Activated CD4-positive, alpha-beta T cell treated with anti-CD3 and anti-CD28 coated beads for 48 hours (primary cell): ENCODE measurements around the gene LHX5.

Experiments used
- DNase-seq: peaks from one replicate; pipeline ENCODE4 v3.0.0-alpha.2; 2020

The LHX5 gene

GRCh38 chr12:113438523-113439300 is 33.0 kb downstream of the LHX5 start:
- DNase-seq = no peak

GRCh38 chr12:113437729-113438100 is 34.0 kb downstream of the LHX5 start:
- DNase-seq = no peak

DNA sequence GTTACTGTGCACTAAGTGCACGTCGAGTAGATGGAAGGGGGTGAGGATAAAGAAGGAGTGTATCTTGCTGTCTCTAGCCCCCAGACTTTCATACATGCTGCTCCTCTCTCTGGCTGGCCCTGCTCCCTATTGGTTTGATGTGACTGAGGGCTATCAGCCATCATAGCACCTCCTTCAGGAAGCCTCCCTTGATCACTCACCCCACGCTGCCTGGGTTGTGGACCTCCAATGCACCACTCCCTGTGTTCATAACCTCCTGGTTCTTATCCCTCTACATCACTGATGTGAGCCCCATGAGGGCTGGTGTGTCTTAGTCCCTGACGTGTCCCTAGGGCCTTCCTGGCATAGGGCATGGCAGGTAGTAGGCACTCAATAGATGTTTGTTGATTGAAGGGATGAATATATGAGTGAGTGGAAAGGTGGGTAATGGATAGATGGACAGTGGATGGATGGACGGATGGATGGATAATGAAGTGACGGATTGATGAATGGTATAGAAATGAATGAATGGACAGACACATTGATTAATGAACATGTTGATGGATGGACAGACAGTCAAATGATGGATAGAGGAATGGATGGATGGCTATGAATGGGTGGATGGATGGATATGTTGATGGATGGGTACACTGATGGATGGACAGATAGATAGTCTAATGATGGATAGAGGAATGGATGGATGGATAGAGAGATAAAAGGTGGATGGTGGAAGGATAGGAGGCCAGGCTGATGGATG is 34.5 kb downstream of the LHX5 start:
- no peak for DNase-seq

GRCh38 chr12:113436586-113436985 is 35.1 kb downstream of the LHX5 start:
- DNase-seq = no peak

GRCh38 chr12:113435367-113435766 is 36.3 kb downstream of the LHX5 start:
- DNase-seq = no peak

DNA sequence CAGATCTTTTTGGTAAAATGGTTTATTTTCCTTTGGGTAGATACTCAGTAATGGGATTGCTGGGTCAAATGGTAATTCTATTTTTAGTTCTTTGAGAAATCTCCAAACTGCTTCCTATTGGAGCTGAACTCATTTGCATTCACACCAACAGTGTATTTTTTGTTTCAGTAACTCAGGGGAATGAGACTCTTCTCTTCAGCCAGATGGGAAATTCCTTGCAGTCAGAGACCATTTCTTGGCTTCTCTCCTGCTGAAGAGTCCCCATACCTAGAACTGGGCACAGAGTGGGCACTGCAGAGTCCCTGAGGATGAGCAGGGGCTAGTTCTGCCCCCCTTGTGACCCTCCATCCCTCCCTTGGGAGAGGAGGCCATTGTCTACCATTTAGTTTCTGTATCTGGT is 38.7 kb downstream of the LHX5 start:
- DNase-seq = no peak

DNA sequence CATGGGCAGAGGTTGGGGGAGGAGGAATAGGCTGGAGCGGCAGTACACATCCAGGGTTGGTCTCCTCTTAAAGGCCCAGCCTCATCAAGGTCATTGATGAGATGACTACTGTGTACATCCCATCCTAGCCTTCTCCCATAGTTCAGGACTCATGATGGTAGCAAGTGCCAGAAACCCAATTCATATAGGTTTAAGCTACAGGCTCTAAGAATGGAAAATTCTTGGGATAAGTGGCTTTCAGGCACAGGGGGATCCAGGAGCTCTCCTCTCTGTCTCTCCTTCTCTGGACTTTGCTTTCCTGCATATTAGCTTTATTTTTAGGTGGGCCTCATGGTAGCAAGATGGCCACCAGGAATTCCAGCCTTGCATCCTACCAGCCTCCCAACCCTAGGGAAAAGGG is 43.2 kb downstream of the LHX5 start:
- DNase-seq = no peak

- no peak for DNase-seq
Observed at GRCh38 chr12:113427882-113428281, 43.8 kb downstream of the LHX5 start.

GRCh38 chr12:113425960-113426453 is 45.7 kb downstream of the LHX5 start:
- DNase-seq = no peak

GRCh38 chr12:113424915-113425823 is 46.5 kb downstream of the LHX5 start:
- DNase-seq = peak; percentile 74

GRCh38 chr12:113424456-113424855 is 47.2 kb downstream of the LHX5 start:
- no peak for DNase-seq

- no peak for DNase-seq
Observed at GRCh38 chr12:113422886-113423669, 48.6 kb downstream of the LHX5 start.

- DNase-seq = peak; percentile 59
Observed at GRCh38 chr12:113422030-113422885, 49.4 kb downstream of the LHX5 start, which contains the start of gene SDSL. Gene SDSL (plus strand): TSS chr12:113422380. CDS start chr12:113427983, 5,603 bp downstream.

DNA sequence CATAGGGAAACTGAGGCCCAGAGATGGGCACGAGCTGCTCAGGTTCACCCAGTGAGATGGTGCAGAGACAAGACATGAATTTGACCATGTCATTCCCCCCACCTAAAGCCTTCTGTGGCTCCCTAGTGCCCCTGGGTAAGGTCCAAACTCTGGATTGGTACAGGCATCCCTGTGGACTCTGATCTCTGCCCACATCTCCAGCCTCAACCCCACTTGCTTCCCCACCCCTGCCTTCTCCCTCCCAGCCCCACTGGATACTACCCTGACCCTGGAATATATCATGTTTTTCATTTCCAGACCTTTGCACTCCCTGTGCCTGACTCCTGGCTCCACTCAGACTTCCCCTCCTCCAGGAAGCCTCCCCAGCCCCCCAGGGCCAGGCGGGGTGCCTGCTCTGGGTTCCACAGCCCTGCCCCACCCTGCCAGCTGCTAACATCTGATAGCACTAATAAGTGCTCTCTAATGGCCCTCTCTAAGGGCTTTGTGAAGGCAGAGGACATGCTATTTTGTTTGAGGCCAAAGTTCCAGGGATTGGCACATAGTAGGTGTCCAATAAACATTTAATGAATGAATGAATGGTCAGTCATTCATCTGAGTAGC is 50.6 kb downstream of the LHX5 start:
- no peak for DNase-seq

GRCh38 chr12:113418213-113418879 is 53.3 kb downstream of the LHX5 start:
- no peak for DNase-seq

DNA sequence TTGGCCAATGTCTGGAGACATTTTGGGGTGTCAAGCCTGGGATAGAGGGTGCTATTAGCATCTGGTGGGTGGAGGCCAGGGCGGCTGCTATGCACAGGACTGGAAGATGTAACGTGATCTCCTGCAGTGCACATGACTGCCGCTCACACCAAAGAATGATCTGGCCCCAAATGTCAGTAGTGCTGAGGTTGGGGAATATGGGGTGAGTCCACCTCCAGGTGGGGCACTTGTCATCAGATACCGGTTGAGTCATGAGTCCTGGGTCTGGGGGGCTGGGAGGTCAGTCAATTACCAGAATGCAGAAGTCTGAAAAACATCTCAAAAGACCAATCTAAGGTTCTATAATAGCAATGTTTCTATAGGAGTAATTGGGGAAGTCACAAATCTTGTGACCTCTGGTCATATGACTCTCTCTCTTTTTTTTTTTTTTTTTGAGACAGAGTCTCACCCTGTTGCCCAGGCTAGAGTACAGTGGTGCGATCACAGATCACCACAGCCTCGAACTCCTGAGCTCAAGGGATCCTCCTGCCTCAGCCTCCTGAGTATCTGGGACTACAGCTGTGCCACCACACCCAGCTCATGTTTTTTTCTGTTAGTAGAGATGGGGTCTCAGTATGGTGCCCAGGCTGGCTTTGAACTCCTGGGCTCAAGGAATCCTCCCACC is 55.4 kb downstream of the LHX5 start:
- no peak for DNase-seq

DNA sequence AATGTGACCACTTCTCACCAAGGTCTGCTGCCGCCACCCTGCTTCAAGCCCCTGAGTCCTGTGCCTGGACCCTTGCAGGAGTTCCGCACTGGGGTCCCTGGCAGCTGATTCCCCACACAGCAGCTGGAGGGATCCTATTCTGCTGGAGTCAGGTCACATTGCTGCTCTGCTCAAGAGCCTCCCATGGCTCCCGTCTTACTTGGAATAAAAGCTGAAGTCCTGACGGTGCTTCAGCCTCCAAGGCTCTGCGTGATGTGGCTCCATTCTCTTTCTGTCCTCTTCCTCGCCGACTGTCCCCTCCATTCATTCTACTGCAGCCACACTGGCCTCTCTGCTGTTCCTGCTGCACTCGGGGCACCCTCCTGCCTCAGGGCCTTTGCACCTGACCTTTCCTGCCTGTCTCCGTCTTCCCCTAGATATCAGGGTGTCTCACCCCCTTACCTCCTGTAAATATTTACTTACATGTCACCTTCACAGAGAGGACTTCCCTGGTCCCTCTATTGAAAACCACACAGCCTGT is 57.1 kb downstream of the LHX5 start:
- no peak for DNase-seq

DNA sequence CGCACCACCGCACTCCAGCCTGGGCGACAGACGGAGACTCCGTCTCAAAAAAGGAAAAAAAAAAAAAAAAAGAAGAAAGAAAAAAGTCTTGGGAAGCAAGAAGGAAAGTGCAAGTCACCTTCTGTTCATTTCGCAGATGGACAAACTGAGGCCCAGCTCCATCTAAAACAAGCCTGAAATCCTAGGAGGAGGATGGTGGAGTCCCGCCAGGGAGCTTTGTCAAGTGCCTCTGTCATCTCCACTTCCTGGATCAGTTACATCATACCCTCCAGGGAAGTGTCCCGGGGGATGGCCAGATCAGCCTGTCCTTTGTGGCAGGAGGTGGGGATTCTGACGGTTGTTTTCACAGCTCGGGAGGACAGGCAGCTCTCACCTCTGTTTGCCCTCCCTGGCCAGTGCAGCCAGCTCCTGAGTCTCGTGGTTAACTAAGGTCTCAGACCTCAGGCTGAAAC is 58.2 kb downstream of the LHX5 start:
- DNase-seq = no peak
